ENCODE data around the gene OR10R2.
A peak's percentile ranks its signal among the peaks of the same experiment; 100 is the strongest.
"Not testable (repeated sequence)": the region's sequence is repeated elsewhere in the genome, so short reads cannot be mapped to it uniquely, and the experiment has no call there.

The OR10R2 gene, protein sequence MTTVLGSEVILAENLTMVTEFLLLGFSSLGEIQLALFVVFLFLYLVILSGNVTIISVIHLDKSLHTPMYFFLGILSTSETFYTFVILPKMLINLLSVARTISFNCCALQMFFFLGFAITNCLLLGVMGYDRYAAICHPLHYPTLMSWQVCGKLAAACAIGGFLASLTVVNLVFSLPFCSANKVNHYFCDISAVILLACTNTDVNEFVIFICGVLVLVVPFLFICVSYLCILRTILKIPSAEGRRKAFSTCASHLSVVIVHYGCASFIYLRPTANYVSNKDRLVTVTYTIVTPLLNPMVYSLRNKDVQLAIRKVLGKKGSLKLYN

DNA sequence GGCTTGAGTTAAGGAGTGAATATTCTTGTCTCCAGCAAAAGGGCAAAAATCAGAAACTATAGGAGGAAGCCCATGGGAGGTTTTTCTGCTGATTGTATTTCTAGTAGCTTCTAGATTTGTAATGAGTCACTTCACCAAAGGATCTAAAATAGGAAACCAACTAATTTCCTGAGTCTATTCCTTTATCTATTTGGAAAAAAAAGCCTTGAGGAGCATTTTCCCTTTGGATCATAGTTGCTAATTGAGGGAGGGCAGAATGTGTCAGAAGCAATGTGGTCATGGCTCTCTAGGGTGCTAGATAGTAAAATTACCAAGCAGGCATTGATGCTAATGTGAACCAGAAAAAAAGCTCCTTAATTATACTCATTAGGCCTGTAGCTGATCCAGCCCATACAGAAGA is at the start of gene OR10R2:
Gene OR10R2 (plus strand): TSS at position 301 of the 400 bp plus-strand sequence. CDS start 106 bp downstream, outside the sequence.
- no peak for DNase-seq

GRCh38 chr1:158425027-158425426 is 47.0 kb upstream of the OR10R2 start:
- no peak for DNase-seq

DNA sequence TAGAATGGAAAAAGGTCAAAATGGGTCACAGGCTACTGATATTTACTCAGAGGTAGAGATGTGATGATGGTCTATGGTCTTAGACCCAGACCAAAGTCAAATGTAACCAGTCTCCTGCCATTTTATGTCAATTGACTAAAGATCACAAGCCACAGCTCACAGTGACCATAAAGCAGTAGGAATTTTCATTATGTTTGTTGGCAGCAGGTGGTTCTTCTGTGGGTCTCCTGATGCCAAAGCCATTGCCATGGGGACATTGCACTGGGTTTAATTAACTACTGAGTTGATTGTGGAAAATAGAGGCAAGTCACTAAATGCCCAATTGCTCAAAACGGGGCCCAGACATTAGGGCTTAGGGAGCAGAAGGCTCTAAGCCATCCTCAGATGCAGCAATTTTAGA is 45.9 kb upstream of the OR10R2 start, which contains the start of gene OR10K2:
Gene OR10K2 (minus strand): TSS at position 101 of the 400 bp plus-strand sequence. CDS start 5,371 bp downstream, outside the sequence.
- no peak for DNase-seq

DNA sequence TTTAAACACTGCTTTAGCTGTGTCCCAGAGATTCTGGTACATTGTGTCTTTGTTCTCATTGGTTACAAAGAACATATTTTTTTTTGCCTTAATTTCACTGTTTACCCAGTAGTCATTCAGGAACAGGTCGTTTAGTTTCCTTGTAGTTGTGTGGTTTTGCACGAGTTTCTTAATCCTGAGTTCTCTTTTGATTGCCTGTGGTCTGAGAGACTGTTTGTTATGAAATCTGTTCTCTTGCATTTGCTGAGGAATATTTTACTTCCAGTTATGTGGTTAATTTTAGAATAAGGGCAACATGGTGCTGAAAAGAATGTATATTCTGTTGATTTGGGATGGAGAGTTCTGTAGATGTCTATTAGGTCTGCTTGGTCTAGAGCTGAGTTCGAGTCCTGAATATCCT is 41.9 kb upstream of the OR10R2 start:
- DNase-seq = not testable (repeated sequence)

GRCh38 chr1:158434741-158435140 is 37.3 kb upstream of the OR10R2 start:
- no peak for DNase-seq

GRCh38 chr1:158445376-158445775 is 26.6 kb upstream of the OR10R2 start:
- DNase-seq = no peak

DNA sequence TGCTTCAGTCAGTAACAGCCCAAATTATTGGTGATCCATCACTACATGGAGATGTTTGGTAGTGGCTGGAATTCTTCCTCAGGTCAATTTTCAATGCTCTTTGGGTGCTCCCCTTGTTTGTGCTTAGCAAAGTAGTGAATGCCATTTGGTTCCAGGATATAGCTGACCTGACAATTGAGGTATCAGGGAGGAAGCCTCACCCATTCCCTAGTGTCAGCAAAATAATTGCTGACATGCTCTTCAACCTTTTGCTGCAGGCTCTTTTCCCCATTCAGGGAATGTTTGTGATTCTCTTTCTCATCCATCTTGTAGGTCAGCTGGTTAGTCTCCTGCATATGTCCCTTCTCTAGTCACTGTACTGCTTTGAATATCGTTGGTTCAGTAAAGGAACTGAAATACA is 17.5 kb upstream of the OR10R2 start:
- no peak for DNase-seq

GRCh38 chr1:158457246-158457645 is 14.8 kb upstream of the OR10R2 start:
- DNase-seq = no peak

- no peak for DNase-seq
Observed at GRCh38 chr1:158458263-158458662, 13.8 kb upstream of the OR10R2 start.

GRCh38 chr1:158461534-158461933 is 10.5 kb upstream of the OR10R2 start, which contains the start of gene OR10K1:
Gene OR10K1, plus strand, starts transcription at chr1:158461834. Its CDS starts 3,728 bp downstream, at chr1:158465562.
- no peak for DNase-seq

DNA sequence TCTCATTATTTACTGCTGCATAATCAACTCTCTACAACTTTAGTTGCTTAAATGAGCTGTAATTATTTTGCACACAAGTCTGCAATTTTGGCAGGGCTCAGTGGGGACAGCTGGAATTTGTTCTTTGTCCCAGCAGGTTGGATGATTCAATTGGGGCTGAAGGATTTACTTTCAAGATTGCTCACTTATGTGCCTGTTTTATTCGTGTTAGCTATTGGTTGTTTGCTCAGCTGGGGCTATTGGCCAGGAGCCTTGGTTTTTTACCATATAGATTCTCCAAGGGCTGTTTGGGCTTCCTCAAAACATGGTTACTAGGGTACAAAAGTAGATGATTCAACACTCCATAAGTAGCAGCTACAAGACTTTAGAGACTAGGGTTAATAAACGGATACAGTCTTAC is 13.4 kb downstream of the OR10R2 start:
- DNase-seq = peak; percentile 75

DNA sequence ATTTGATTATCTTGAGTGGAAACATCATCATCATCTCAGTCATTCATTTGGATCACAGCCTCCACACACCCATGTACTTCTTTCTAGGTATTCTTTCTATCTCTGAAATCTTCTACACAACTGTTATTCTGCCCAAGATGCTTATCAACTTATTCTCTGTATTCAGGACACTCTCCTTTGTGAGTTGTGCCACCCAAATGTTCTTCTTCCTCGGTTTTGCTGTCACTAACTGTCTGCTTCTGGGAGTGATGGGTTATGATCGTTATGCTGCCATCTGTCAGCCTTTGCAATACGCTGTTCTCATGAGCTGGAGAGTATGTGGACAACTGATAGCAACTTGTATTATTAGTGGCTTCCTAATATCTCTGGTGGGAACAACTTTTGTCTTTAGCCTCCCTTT is 19.3 kb downstream of the OR10R2 start:
- DNase-seq = no peak

- no peak for DNase-seq
Observed at GRCh38 chr1:158493054-158493453, 21.0 kb downstream of the OR10R2 start.

- DNase-seq = no peak
Observed at GRCh38 chr1:158494796-158495195, 22.8 kb downstream of the OR10R2 start.

DNA sequence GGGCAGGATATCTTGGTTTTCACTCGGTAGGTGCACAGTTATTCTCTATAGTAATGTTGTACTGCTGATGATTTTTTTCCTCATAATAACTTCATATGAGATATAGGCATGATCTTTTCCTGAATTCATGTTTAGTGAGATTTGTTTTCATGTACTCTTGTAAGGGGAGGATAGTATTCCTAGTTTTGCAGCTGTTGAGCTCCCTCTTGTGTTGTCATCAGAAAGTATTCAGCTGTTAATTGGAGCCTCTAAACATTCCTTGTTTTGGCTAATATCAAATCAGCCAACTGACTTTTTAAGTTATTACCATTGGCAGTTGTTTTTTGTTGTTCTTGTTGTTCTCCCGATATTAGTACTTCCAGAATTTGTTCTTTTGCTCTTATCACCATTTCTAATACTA is 24.4 kb downstream of the OR10R2 start:
- peak; percentile 66 for DNase-seq

- DNase-seq = peak; percentile 16
Observed at GRCh38 chr1:158506369-158506987, 34.5 kb downstream of the OR10R2 start.

- DNase-seq = no peak
Observed at GRCh38 chr1:158507511-158507910, 35.5 kb downstream of the OR10R2 start.

- no peak for DNase-seq
Observed at GRCh38 chr1:158509471-158510156, 37.6 kb downstream of the OR10R2 start.

- DNase-seq = no peak
Observed at GRCh38 chr1:158516966-158517365, 44.9 kb downstream of the OR10R2 start.

GRCh38 chr1:158520021-158520420 is 48.0 kb downstream of the OR10R2 start:
- no peak for DNase-seq

- no peak for DNase-seq
Observed at GRCh38 chr1:158520955-158521665, 49.1 kb downstream of the OR10R2 start.

DNA sequence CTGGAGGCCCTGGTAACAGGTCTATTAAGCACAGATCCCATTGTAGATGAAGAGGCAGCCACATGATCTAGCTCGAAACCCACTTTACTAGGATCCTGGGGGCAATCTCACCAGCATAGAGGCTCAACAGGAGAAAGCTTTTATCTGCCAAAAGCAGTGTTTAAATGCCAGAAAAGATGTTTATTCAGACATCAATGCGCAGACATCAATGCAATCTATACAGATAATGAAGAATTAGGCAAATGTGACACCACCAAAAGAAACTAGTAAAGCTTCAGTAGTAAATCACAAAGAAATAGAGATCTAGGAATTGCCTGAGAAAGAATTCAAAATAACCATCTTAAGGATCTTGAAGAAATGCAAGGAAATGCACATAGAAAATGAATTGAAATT is 49.6 kb downstream of the OR10R2 start:
- no peak for DNase-seq

DNA sequence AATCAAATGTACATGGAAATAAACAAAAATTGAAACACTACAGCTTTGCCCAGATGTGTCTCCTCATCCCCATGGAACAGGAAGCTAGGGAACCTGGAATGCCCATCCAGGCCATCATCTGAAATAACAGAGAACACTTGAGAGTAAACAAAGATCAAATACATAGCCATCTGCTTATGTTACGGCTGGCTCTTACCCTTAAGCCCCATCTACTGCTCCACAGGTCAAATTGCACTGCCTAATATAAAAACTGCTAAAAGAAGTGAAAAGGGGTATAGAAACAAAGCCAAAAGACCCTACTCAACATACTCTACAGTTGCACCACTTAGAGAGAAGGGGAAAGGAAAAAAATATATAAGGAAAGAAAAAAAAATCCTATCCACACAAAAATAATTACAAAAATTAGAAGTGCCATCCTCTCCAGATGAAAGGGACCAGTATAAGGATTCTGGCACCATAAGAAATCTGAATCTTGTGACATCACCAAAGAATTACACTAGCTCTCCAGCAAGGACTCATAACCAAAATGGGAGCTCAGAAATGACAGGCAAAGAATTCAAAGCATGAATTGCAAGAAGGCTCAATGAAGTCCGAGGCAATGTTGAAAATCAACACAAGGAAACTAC is 55.3 kb downstream of the OR10R2 start:
- DNase-seq = peak; percentile 34

Data from SHP77 treated with DMSO at 0.1 percent for 48 hours (cell line).